T47D (cell line): ENCODE results near the gene R3HDML.

Experiments
- DNase-seq, 2 experiments: peaks; one replicate each; pipeline versions ENCODE4 v3.0.0 to v3.0.0-alpha.2; 2011 to 2012; ENCODE audit warnings: low read depth in 1 of 2, low spot score in 1 of 2
- JUND ChIP-seq: IDR thresholded peaks from 2 replicates; pipeline ENCODE4 v1.6.1; 2012; ENCODE audit warnings: low read depth
- in situ Hi-C: cut with HindIII; loops from 2 replicates; pipeline ENCODE4 v1.10.0; 2016; ENCODE audit warnings: low sequenced_read_pairs, low pct_unique_long_range_greater_than_20kb

R3HDML gene

GRCh38 chr20:44390280-44390679 is 53.4 kb downstream of the R3HDML start:
- TF ChIP-seq JUND: no peak
- no peak for DNase-seq
- in situ Hi-C loops: no loop called here

- in situ Hi-C loops: no loop called here
- no peak for TF ChIP-seq JUND
Measured at GRCh38 chr20:44392088-44392775, 55.4 kb downstream of the R3HDML start.

GRCh38 chr20:44392776-44393607 is 56.1 kb downstream of the R3HDML start:
- no peak for TF ChIP-seq JUND
- in situ Hi-C loops: no loop called here
- no peak for DNase-seq

More at GRCh38 chr20:44392088-44392775, 55.4 kb downstream of the R3HDML start:
- no peak for DNase-seq

- in situ Hi-C loops: no loop called here
- no peak for DNase-seq
- TF ChIP-seq JUND: no peak
Measured at GRCh38 chr20:44393608-44394451, 57.0 kb downstream of the R3HDML start.

GRCh38 chr20:44394452-44394701 is 57.5 kb downstream of the R3HDML start:
- no peak for TF ChIP-seq JUND
- in situ Hi-C loops: no loop called here
- no peak for DNase-seq

GRCh38 chr20:44394702-44395460 is 58.0 kb downstream of the R3HDML start:
- DNase-seq: no peak
- in situ Hi-C loops: no loop called here
- TF ChIP-seq JUND: no peak

- no peak for DNase-seq
- TF ChIP-seq JUND: no peak
- in situ Hi-C loops: no loop called here
Measured at GRCh38 chr20:44395461-44396340, 58.9 kb downstream of the R3HDML start.

- no peak for TF ChIP-seq JUND
- DNase-seq: no peak
- in situ Hi-C loops: no loop called here
Measured at GRCh38 chr20:44396369-44397130, 59.7 kb downstream of the R3HDML start.

GRCh38 chr20:44398335-44398734 is 61.5 kb downstream of the R3HDML start:
- no peak for DNase-seq
- no peak for TF ChIP-seq JUND
- in situ Hi-C loops: no loop called here

- in situ Hi-C loops: no loop called here
- TF ChIP-seq JUND: no peak
- DNase-seq: no peak
Measured at GRCh38 chr20:44399446-44399845, 62.6 kb downstream of the R3HDML start.

GRCh38 chr20:44400671-44400969 is 63.8 kb downstream of the R3HDML start:
- in situ Hi-C loops: no loop called here
- TF ChIP-seq JUND: no peak
- no peak for DNase-seq
